ENCODE results near the gene MEGF11.
"Not testable (repeated sequence)": the region's sequence is repeated elsewhere in the genome, so short reads cannot be mapped to it uniquely, and the experiment has no call there.

MEGF11 gene

GRCh38 chr15:65907661-65908060, 345.9 kb downstream of the MEGF11 start:
- no peak for DNase-seq

GRCh38 chr15:65906396-65906795, 347.2 kb downstream of the MEGF11 start:
- no peak for DNase-seq

GRCh38 chr15:65904301-65904700, 349.2 kb downstream of the MEGF11 start:
- DNase-seq = no peak

GRCh38 chr15:65903296-65904073, 350.1 kb downstream of the MEGF11 start:
- no peak for DNase-seq

- DNase-seq = peak; percentile 20 to 83
These were observed 351.2 kb downstream of the MEGF11 start for GRCh38 chr15:65902373-65902772.

GRCh38 chr15:65901836-65902235, 351.7 kb downstream of the MEGF11 start:
- no peak for DNase-seq

- no peak for DNase-seq
These were observed 352.2 kb downstream of the MEGF11 start for GRCh38 chr15:65901336-65901735.

- DNase-seq = no peak
These were observed 353.1 kb downstream of the MEGF11 start for GRCh38 chr15:65900488-65900887.

- no peak for DNase-seq
These were observed 357.3 kb downstream of the MEGF11 start for GRCh38 chr15:65896236-65896635.

- DNase-seq = no peak
These were observed 360.5 kb downstream of the MEGF11 start for GRCh38 chr15:65893060-65893459.

GRCh38 chr15:65888981-65889380, 364.6 kb downstream of the MEGF11 start:
- DNase-seq = peak in 1 of 2 donors; percentile 36

- DNase-seq = peak; percentile 54 to 75
These were observed 366.0 kb downstream of the MEGF11 start for GRCh38 chr15:65887565-65887964.

GRCh38 chr15:65885668-65886218, 367.8 kb downstream of the MEGF11 start:
- DNase-seq = no peak

- DNase-seq = peak in 1 of 2 donors; percentile 35
These were observed 369.0 kb downstream of the MEGF11 start for GRCh38 chr15:65884511-65884910.

GRCh38 chr15:65883571-65883970, 370.0 kb downstream of the MEGF11 start:
- DNase-seq = no peak

- peak in 1 of 2 donors; percentile 15 for DNase-seq
These were observed 371.6 kb downstream of the MEGF11 start for GRCh38 chr15:65881766-65882434.

- DNase-seq = no peak
These were observed 375.8 kb downstream of the MEGF11 start for GRCh38 chr15:65877749-65878148.

GRCh38 chr15:65875458-65875857, 378.1 kb downstream of the MEGF11 start:
- no peak for DNase-seq

GRCh38 chr15:65873256-65873655, 380.3 kb downstream of the MEGF11 start:
- DNase-seq = no peak

GRCh38 chr15:65872596-65872995, 381.0 kb downstream of the MEGF11 start:
- DNase-seq = not testable (repeated sequence)

GRCh38 chr15:65871886-65872285, 381.7 kb downstream of the MEGF11 start:
- DNase-seq = not testable (repeated sequence)

- peak in 1 of 2 donors; percentile 28 for DNase-seq
These were observed 382.5 kb downstream of the MEGF11 start for GRCh38 chr15:65870889-65871533.

Data from CD4-positive, alpha-beta T cell treated with Interleukin-4 for 1 hour (primary cell).